ENCODE results near the gene SETD9. TPM values are rescaled to one million over a fixed set of nuclear protein-coding genes. Genes with fewer than 3 reads are reported as not detected.

Gene SETD9
- total RNA-seq, 1 donor from 2014 or later = 16.3 TPM

DNA sequence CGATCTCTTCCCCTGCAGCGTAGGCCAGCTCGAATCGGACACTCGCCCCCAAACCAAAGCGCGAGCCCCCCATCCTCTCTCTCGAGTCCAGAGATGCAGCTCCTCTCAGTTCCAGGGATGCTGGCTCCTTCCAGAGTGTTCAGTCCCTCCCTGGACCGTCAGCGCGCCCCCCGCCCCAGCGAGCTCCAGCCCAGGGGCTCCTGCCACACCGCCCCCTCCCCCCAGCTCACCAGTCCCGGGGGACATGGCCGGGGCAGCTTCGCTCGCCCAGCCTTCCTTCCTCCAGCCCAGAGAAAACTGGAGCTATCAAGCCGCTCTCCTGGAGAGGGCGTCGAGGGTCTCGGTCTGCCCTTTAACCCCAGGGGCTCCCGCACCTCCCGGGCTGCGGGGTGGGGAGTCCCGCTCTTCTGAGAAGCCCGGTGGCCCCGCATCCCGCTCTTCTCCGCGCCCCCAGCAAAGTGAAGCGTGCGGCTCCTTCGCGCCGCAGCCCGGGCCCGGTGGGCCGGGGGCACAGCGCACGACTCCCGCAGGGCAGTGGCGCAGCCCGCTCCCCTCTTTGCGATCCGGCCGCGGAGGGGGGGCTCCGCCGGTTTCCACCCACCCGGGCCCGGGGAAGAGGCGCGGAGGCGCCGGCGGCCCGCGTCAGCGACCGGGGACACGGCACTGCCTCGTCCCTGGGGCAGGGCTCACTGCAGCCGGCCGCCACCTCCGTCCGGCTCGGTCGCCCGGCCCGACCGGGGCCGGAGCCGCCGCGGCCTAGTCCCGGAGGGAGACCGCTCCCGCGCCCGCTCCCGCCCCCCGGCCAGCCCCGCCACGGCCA lies 41.9 kb downstream of the SETD9 start:
- H3K27me3 ChIP-seq (ENCODE audit: low read depth) = no peaks in the 10 kb centered on the region
- peaks cover 34% of the 10 kb centered on the region for H3K4me1 ChIP-seq
- TF ChIP-seq, protein P1, sequence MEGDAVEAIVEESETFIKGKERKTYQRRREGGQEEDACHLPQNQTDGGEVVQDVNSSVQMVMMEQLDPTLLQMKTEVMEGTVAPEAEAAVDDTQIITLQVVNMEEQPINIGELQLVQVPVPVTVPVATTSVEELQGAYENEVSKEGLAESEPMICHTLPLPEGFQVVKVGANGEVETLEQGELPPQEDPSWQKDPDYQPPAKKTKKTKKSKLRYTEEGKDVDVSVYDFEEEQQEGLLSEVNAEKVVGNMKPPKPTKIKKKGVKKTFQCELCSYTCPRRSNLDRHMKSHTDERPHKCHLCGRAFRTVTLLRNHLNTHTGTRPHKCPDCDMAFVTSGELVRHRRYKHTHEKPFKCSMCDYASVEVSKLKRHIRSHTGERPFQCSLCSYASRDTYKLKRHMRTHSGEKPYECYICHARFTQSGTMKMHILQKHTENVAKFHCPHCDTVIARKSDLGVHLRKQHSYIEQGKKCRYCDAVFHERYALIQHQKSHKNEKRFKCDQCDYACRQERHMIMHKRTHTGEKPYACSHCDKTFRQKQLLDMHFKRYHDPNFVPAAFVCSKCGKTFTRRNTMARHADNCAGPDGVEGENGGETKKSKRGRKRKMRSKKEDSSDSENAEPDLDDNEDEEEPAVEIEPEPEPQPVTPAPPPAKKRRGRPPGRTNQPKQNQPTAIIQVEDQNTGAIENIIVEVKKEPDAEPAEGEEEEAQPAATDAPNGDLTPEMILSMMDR (IDR thresholded peaks at IDR 0.05; ENCODE audit: borderline replicate concordance) = no peak
- H3K4me3 ChIP-seq = peak overlapping the region; percentile 79
- intact Hi-C loops (cut with micrococcal nuclease) = no loop called here
- peaks cover 6% of the 10 kb centered on the region for H3K36me3 ChIP-seq
- no peaks in the 10 kb centered on the region for H3K9me3 ChIP-seq (replicated peaks)
- peak overlapping the region; percentile 90 for H3K27ac ChIP-seq (replicated peaks)
- DNase-seq = peak; percentile 20

DNA sequence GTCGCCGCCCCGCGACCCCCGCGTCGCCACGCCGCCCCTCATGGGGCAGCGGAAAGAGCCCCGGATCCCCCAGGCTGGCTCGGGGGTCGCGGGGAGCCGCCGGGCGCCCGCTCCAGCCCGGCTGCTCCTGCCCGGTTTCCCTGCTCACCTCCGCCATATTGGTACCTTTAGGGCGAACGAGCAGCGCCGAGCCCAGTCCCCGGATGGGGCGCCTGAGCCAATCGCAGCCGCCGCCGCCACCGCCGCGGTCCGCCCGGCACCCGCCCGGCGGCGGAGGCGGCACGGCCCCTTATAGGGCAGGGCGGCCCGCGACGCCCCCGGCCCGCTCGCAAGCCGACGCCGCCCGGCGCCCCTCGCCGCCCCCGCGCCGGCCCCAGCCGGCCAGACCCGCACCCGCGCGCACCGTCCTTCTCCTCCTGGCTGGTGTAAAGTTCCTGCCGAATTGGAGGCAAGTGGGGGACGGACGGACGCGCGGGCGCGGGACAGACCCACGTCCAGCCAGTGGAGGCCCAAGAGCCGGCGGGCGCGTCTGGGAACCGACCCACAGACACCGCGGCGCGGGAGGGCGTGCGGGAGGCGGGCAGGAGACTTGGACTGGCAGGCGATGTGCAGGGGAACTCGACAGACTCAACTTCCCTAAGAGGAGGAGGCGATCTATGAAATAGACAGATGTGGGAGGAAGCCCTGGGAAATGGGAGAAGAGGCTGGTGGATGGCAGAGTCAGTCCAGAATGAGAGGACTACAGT lies 42.7 kb downstream of the SETD9 start, which contains the start of gene MIER3:
TSS of gene MIER3 (minus strand) at position 178 of the 746 bp plus-strand sequence. CDS start at position 157, 21 bp downstream.
- TF ChIP-seq, protein P1 (IDR thresholded peaks at IDR 0.05; ENCODE audit: borderline replicate concordance) = no peak
- Histone ChIP-seq H3K27ac (replicated peaks) (peak within 1 kb of the TSS; percentile 90), H3K4me1 (peaks cover 34% of the 10 kb centered on the region), H3K4me3 (peak within 1 kb of the TSS; percentile 79), H3K36me3 (no peaks in the 10 kb centered on the region), H3K27me3 (ENCODE audit: low read depth) (no peaks in the 10 kb centered on the region), H3K9me3 (replicated peaks) (no peaks in the 10 kb centered on the region)
- DNase-seq = peak; percentile 84
- intact Hi-C loops (cut with micrococcal nuclease) = no loop called here

DNA sequence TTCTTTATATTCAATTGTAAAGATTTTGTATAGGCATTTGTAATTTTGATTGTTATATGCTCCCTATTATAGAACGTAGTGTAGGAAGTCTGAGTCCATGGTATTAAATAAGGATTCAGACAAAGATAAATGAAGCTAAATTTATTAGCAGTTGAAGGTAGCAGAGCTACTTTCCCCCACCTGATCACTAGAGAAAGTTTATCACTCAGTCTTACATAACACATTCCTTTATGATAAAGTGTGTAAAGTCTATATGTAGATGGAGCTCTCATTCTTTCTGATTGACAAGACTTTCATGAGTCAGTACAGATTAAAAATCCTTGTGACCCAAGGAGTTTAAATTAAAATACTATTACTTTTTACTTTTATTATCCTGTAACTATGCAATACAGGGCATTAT lies 44.9 kb downstream of the SETD9 start:
- DNase-seq = no peak
- Histone ChIP-seq H3K9me3 (replicated peaks) (no peaks in the 10 kb centered on the region), H3K27me3 (ENCODE audit: low read depth) (peaks cover 3% of the 10 kb centered on the region), H3K4me1 (peaks cover 33% of the 10 kb centered on the region), H3K27ac (replicated peaks) (no peak overlapping the region), H3K4me3 (no peak overlapping the region), H3K36me3 (no peaks in the 10 kb centered on the region)
- intact Hi-C loops (cut with micrococcal nuclease) = no loop called here
- TF ChIP-seq, protein P1 (IDR thresholded peaks at IDR 0.05; ENCODE audit: borderline replicate concordance) = no peak

DNA sequence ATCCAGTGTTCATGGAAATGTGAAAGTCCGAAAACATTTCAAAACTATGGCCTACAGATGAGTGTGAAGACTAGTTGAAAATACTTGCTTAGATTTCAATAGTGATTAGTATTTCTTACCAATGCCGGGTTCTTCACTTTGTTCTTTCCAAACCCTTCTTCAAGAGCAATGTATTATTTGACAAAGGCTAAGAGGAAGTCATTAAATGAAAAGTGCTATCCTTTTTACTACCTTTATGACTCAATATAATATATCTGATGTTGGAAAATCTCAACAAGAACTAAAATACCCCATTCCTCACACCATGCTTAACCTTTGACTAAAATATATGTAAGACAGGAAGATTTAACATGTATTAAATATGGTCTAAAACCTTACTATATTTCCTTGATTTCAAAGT lies 49.2 kb downstream of the SETD9 start:
- intact Hi-C loops (cut with micrococcal nuclease) = no loop called here
- no peaks in the 10 kb centered on the region for H3K36me3 ChIP-seq

DNA sequence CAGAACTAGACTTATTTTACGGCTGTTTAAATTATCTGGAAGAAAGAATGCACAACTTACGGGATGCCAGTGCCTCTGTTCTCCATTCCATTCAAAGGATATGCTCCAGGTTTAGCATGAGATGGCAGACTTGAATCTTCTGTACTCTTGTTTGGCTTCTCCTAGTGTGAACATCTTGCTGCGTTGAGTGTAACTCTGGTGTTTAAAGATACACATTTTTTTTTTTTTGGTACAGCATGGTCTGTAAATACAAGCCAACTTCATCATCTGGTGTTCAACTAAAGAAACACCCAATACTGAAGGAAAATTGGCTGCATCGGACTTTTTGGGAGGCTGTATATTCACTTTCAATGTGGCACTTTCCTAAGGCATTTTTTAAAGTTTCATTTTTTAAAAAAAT lies 49.9 kb downstream of the SETD9 start:
- Histone ChIP-seq H3K27me3 (ENCODE audit: low read depth) (peaks cover 43% of the 10 kb centered on the region), H3K9me3 (replicated peaks) (no peaks in the 10 kb centered on the region), H3K36me3 (no peaks in the 10 kb centered on the region), H3K4me3 (no peak overlapping the region), H3K27ac (replicated peaks) (no peak overlapping the region), H3K4me1 (no peaks in the 10 kb centered on the region)
- no peak for DNase-seq
- TF ChIP-seq, protein P1 (IDR thresholded peaks at IDR 0.05; ENCODE audit: borderline replicate concordance) = no peak
- intact Hi-C loops (cut with micrococcal nuclease) = no loop called here

More for the DNA sequence above, 49.2 kb downstream of the SETD9 start:
- no peak overlapping the region for H3K27ac ChIP-seq (replicated peaks)
- no peak for DNase-seq
- no peak overlapping the region for H3K4me3 ChIP-seq
- no peaks in the 10 kb centered on the region for H3K4me1 ChIP-seq
- H3K27me3 ChIP-seq (ENCODE audit: low read depth) = peaks cover 35% of the 10 kb centered on the region
- H3K9me3 ChIP-seq (replicated peaks) = no peaks in the 10 kb centered on the region
- TF ChIP-seq, protein P1 (IDR thresholded peaks at IDR 0.05; ENCODE audit: borderline replicate concordance) = no peak

Measured in left ventricle myocardium inferior (tissue), 1 donor.